ENCODE results near the gene CHKB. TPM values are rescaled to one million over a fixed set of nuclear protein-coding genes. Genes with fewer than 3 reads are reported as not detected.
A peak's percentile ranks its signal among the peaks of the same experiment; 100 is the strongest.

The CHKB gene
- total RNA-seq, 1 experiment from 2014 or later = 55.1 TPM

GRCh38 chr22:50542416-50542927 is 40.2 kb downstream of the CHKB start:
- Histone ChIP-seq H3K4me1 (ENCODE audit: control insufficient read depth in 1 of 2, insufficient read depth in 2 of 2, low read length in 2 of 2) (peaks cover 13 to 52% of the 10 kb centered on the region in 2 experiments; a peak in 3 of 4 replicates), H3K79me2 (ENCODE audit: insufficient read depth, low read length) (no peaks in the 10 kb centered on the region), H3K9ac (ENCODE audit: low read length) (no peak overlapping the region), H3K36me3 (ENCODE audit: control insufficient read depth in 1 of 2, insufficient read depth in 2 of 2, low read length in 2 of 2) (no peaks in the 10 kb centered on the region), H3K9me2 (ENCODE audit: insufficient read depth) (no peaks in the 10 kb centered on the region), H4K20me1 (ENCODE audit: insufficient read depth) (no peaks in the 10 kb centered on the region), H3K9me3 (ENCODE audit: control insufficient read depth in 1 of 2, insufficient read depth in 1 of 2, low read depth in 1 of 2, low read length in 2 of 2) (no peaks in the 10 kb centered on the region), H3K4me2 (ENCODE audit: low read length) (peak overlapping the region; percentile 55; the same call in 1 of the 2 replicates), H3K4me3 (replicated peaks in 1 of 2; ENCODE audit: low read depth in 1 of 2, low read length in 2 of 2) (no peak overlapping the region), H3K27me3 (ENCODE audit: insufficient read depth, low read length) (no peaks in the 10 kb centered on the region), H2AFZ (ENCODE audit: low read depth, low read length, poor library complexity, severe bottlenecking) (no peak overlapping the region), H3K27ac (ENCODE audit: low read depth, low read length) (no peak overlapping the region)
- DNase-seq (ENCODE audit: low read depth, low spot score) (no peak), ATAC-seq (no peak)
- ChIA-PET CTCF (no interaction called here), POLR2A (no interaction called here), RAD21 (ENCODE audit: low non-redundant PET in 1 of 2, low total read pairs in 2 of 2, uncharacterized antibody in 2 of 2, unreplicated experiment in 2 of 2) (no interaction called here)
- intact Hi-C loops (cut with micrococcal nuclease) = no loop called here
- BruUV-seq (replicated peaks) = no TSS peak
- TF ChIP-seq MAX (IDR thresholded peaks at IDR 0.05) (no peak), SIN3A (IDR thresholded peaks at IDR 0.05; ENCODE audit: low read depth) (no peak), EZH2 (IDR thresholded peaks at IDR 0.05) (no peak), JUND (IDR thresholded peaks at IDR 0.05) (no peak), FOSL1 (IDR thresholded peaks at IDR 0.05; ENCODE audit: low read depth) (no peak), CBX3 (IDR thresholded peaks at IDR 0.05; ENCODE audit: low read depth) (no peak), ELF1 (IDR thresholded peaks at IDR 0.05; ENCODE audit: borderline replicate concordance, low read depth) (no peak), CEBPB (IDR thresholded peaks at IDR 0.05; ENCODE audit: low read depth) (no peak), REST (IDR thresholded peaks at IDR 0.05; ENCODE audit: low read depth) (no peak), POLR2AphosphoS5 (IDR thresholded peaks at IDR 0.05; ENCODE audit: low read depth, low read length) (no peak), SRF (IDR thresholded peaks at IDR 0.05; ENCODE audit: low read depth) (no peak), YY1 (IDR thresholded peaks at IDR 0.05; ENCODE audit: extremely low read depth, insufficient replicate concordance, low read depth, low read length) (no peak), CTCF (IDR thresholded peaks at IDR 0.05 in 2 of 3, conservative IDR thresholded peaks at IDR 0.05 in 1 of 3; ENCODE audit: borderline replicate concordance in 1 of 3, insufficient read depth in 1 of 3, low read depth in 2 of 3, low read length in 2 of 3) (no peak), SP1 (IDR thresholded peaks at IDR 0.05; ENCODE audit: low read depth) (no peak), POLR2A (IDR thresholded peaks at IDR 0.05; ENCODE audit: borderline replicate concordance, extremely low read depth, insufficient read depth, insufficient read length) (no peak), ZFX (IDR thresholded peaks at IDR 0.05) (no peak), RAD21 (IDR thresholded peaks at IDR 0.05; ENCODE audit: low read depth) (no peak), ZBTB33 (IDR thresholded peaks at IDR 0.05; ENCODE audit: extremely low read depth, insufficient replicate concordance, low read length) (no peak), EZH2phosphoT487 (IDR thresholded peaks at IDR 0.05; ENCODE audit: borderline replicate concordance) (no peak), TCF7L2 (IDR thresholded peaks at IDR 0.05; ENCODE audit: borderline replicate concordance, extremely low read depth, insufficient read depth, insufficient read length) (no peak)
